IMR-90 (cell line): ENCODE results near the gene AHR. TPM values are rescaled to one million over a fixed set of nuclear protein-coding genes. Genes with fewer than 3 reads are reported as not detected.

Experiments
- ATAC-seq: fragments of 200-7000 bp; cut with Tn5 transposase; 2 replicates; pipeline ENCODE4 v1.9.1; 2020; ENCODE audit warnings: low read depth, mild to moderate bottlenecking, moderate library complexity
- BruUV-seq: library from RNA; stranded (reverse); fragments of 400-500 nt; replicated peaks from 2 replicates; lab custom pipeline; 2021; lab: Mats Ljungman, UMichigan
- CTCF ChIA-PET: fragments of 300-600 bp; formaldehyde crosslinking; extraction: SDS; loops from one replicate; lab custom pipeline; 2021; ENCODE audit warnings: antibody characterized with exemption; lab: Yijun Ruan, JAX
- POLR2A ChIA-PET: fragments of 300-600 bp; sonication (Branson Sonifier 250); formaldehyde crosslinking; loops from one replicate; lab custom pipeline; 2022; ENCODE audit warnings: antibody characterized with exemption; ENCODE audit not compliant: unreplicated experiment; lab: Charles Lee
- DNase-seq: peaks from one replicate; pipeline ENCODE4 v3.0.0; 2013
- H2AFZ ChIP-seq: replicated peaks from 2 replicates; pipeline ENCODE3; 2013; ENCODE audit warnings: low read length, mild to moderate bottlenecking; ENCODE audit not compliant: poor library complexity
- H2AK5ac ChIP-seq: 2 replicates; pipeline ENCODE4 v1.6.1; 2013; ENCODE audit warnings: low read depth, low read length, inconsistent platforms
- H2AK9ac ChIP-seq: replicated peaks from 2 replicates; pipeline ENCODE3; 2013; ENCODE audit warnings: mild to moderate bottlenecking, low read depth, low read length, moderate library complexity; ENCODE audit not compliant: poor library complexity
- H2BK120ac ChIP-seq: 2 replicates; pipeline ENCODE4 v1.6.1; 2013; ENCODE audit warnings: low read depth, low read length, inconsistent platforms
- H2BK15ac ChIP-seq: 3 replicates; pipeline ENCODE4 v1.6.1; 2013; ENCODE audit warnings: low read depth, low read length, inconsistent platforms
- H2BK20ac ChIP-seq: 2 replicates; pipeline ENCODE4 v1.6.1; 2013; ENCODE audit warnings: low read depth, mild to moderate bottlenecking, inconsistent platforms, low read length, moderate library complexity
- H2BK5ac ChIP-seq: 2 replicates; pipeline ENCODE4 v1.6.1; 2013; ENCODE audit warnings: mild to moderate bottlenecking, low read depth, low read length, inconsistent platforms; ENCODE audit not compliant: poor library complexity, severe bottlenecking
- H3K14ac ChIP-seq: replicated peaks from 2 replicates; pipeline ENCODE4 v1.6.1; 2013; ENCODE audit warnings: low read depth, low read length, inconsistent platforms
- H3K18ac ChIP-seq: 2 replicates; pipeline ENCODE4 v1.6.1; 2013; ENCODE audit warnings: low read depth, low read length, control low read depth
- H3K23ac ChIP-seq: 2 replicates; pipeline ENCODE4 v1.6.1; 2013; ENCODE audit warnings: low read depth, low read length, inconsistent platforms
- H3K27ac ChIP-seq: 2 replicates; pipeline ENCODE4 v1.5.1; 2013; ENCODE audit warnings: mild to moderate bottlenecking, control low read depth, low read length; ENCODE audit not compliant: insufficient read depth
- H3K27me3 ChIP-seq: 2 replicates; pipeline ENCODE4 v1.6.1; 2013; ENCODE audit warnings: low read length; ENCODE audit not compliant: control insufficient read depth, insufficient read depth
- H3K36me3 ChIP-seq: 2 replicates; pipeline ENCODE4 v1.6.1; 2013; ENCODE audit warnings: low read length, mixed read lengths; ENCODE audit not compliant: control insufficient read depth, insufficient read depth
- H3K4ac ChIP-seq: 2 replicates; pipeline ENCODE4 v1.6.1; 2013; ENCODE audit warnings: low read depth, low read length, inconsistent platforms
- H3K4me1 ChIP-seq: 2 replicates; pipeline ENCODE4 v1.6.1; 2013; ENCODE audit warnings: low read length, mixed read lengths; ENCODE audit not compliant: control insufficient read depth, insufficient read depth
- H3K4me2 ChIP-seq: 2 replicates; pipeline ENCODE4 v1.6.1; 2013; ENCODE audit warnings: low read depth, mild to moderate bottlenecking, control low read depth, low read length, moderate library complexity
- H3K4me3 ChIP-seq: 2 replicates; pipeline ENCODE4 v1.5.1; 2013; ENCODE audit warnings: low read depth, mild to moderate bottlenecking, control low read depth, low read length, moderate library complexity; ENCODE audit not compliant: insufficient read depth
- H3K56ac ChIP-seq: 2 replicates; pipeline ENCODE4 v1.6.1; 2013; ENCODE audit warnings: low read length, inconsistent platforms; ENCODE audit not compliant: insufficient read depth; ENCODE audit errors: extremely low read depth
- H3K79me1 ChIP-seq, 2 experiments: 2 replicates each; pipeline ENCODE4 v1.6.1; 2013; ENCODE audit warnings: low read length in 2 of 2, inconsistent platforms in 1 of 2, low read depth in 1 of 2
- H3K9ac ChIP-seq: 2 replicates; pipeline ENCODE4 v1.6.1; 2013; ENCODE audit warnings: low read depth, low read length, control low read depth
- H3K9me1 ChIP-seq: 2 replicates; pipeline ENCODE4 v1.6.1; 2013; ENCODE audit warnings: low read length, inconsistent platforms; ENCODE audit not compliant: insufficient read depth
- H3K9me3 ChIP-seq: 2 replicates; pipeline ENCODE4 v1.6.1; 2013; ENCODE audit warnings: low read length; ENCODE audit not compliant: control insufficient read depth, insufficient read depth
- H4K20me1 ChIP-seq: 2 replicates; pipeline ENCODE4 v1.6.1; 2013; ENCODE audit warnings: low read length, inconsistent platforms; ENCODE audit not compliant: insufficient read depth
- H4K5ac ChIP-seq: 2 replicates; pipeline ENCODE4 v1.6.1; 2013; ENCODE audit warnings: mild to moderate bottlenecking, low read depth, low read length, control low read depth
- H4K8ac ChIP-seq, 2 experiments: 2 replicates each; pipeline ENCODE4 v1.6.1; 2013; ENCODE audit warnings: low read depth in 2 of 2, low read length in 2 of 2, control low read depth in 1 of 2, inconsistent platforms in 1 of 2
- H4K91ac ChIP-seq: 2 replicates; pipeline ENCODE4 v1.6.1; 2013; ENCODE audit warnings: low read depth, low read length, inconsistent platforms; ENCODE audit not compliant: insufficient read depth
- CTCF ChIP-seq: conservative IDR thresholded peaks from 2 replicates; pipeline ENCODE4 v1.5.1; 2012; ENCODE audit warnings: mild to moderate bottlenecking, low read depth, low read length, improper control_type of control experiment
- FOS ChIP-seq: fragments of 150-350 bp; IDR thresholded peaks from 2 replicates; pipeline ENCODE4 v1.6.1; 2016; ENCODE audit warnings: low read depth, low read length
- MAFK ChIP-seq: IDR thresholded peaks from 2 replicates; pipeline ENCODE4 v1.6.1; 2012; ENCODE audit warnings: low read depth, low read length, improper control_type of control experiment
- WGBS, 2 experiments: methylation state at CpG; one replicate each; pipeline versions ENCODE4 v1.1.5 to v1.1.7; 2013; ENCODE audit warnings: missing lambda C conversion rate in 2 of 2; ENCODE audit not compliant: insufficient read length in 1 of 2; ENCODE audit errors: extremely low coverage in 2 of 2; 5-methylcytosine and 5-hydroxymethylcytosine counted together
- dilution Hi-C: fragments of 300-500 bp; cut with HindIII; formaldehyde crosslinking; loops from one replicate; pipeline ENCODE4 v1.14.3; 2018; ENCODE audit warnings: low sequenced_read_pairs; ENCODE audit not compliant: unreplicated experiment
- in situ Hi-C: fragments of 300-500 bp; cut with MboI; formaldehyde crosslinking; loops from 3 replicates; pipeline ENCODE4 v1.14.3; 2019; ENCODE audit warnings: low sequenced_read_pairs, inconsistent platforms, mixed read lengths
- intact Hi-C: fragments of 100-400 bp; cut with micrococcal nuclease; formaldehyde crosslinking; loops from 2 replicates; pipeline ENCODE4 v1.10.0; 2022
- polyA plus RNA-seq, 3 experiments: library from polyadenylated mRNA; depleted of rRNA; stranded (reverse); fragments of >200 nt; gene quantifications; 2 replicates each; pipeline ENCODE4 v1.2.3, GENCODE V29; 2012; ENCODE audit warnings: low replicate concordance in 1 of 3
- total RNA-seq: library from RNA; depleted of rRNA; stranded (reverse); fragments of >200 nt; gene quantifications from 2 replicates; pipeline ENCODE4 v1.2.3, GENCODE V29; 2012

The AHR gene
- total and polyA plus RNA-seq, 2 of the 4 experiments (the other 2 are of a cell fraction): 6.9 to 55.2 TPM

GRCh38 chr7:17362439-17363105 lies 64.1 kb downstream of the AHR start:
- Histone ChIP-seq H3K27ac (peak overlapping the region; percentile 23; the same call in 1 of the 2 replicates), H3K4ac (no peak overlapping the region), H4K5ac (no peak overlapping the region), H3K14ac (0 out of 2 replicates have a peak overlapping the region, but pooled peaks have one; percentile 29), H2BK15ac (no peak overlapping the region; the same call in 2 of the 3 replicates), H4K20me1 (no peaks in the 10 kb centered on the region), H4K8ac (no peak overlapping the region), H3K79me1 (no peaks in the 10 kb centered on the region), H2AK5ac (no peak overlapping the region), H3K9me1 (no peaks in the 10 kb centered on the region), H2AK9ac (no peak overlapping the region), H3K36me3 (no peaks in the 10 kb centered on the region), H3K9me3 (peaks cover 4% of the 10 kb centered on the region), H3K4me2 (no peak overlapping the region), H3K18ac (peak overlapping the region; percentile 16; the same call in 1 of the 2 replicates), H2BK20ac (no peak overlapping the region), H3K4me3 (no peak overlapping the region), H3K9ac (no peak overlapping the region), H3K23ac (no peak overlapping the region), H2BK120ac (no peak overlapping the region), H3K27me3 (no peaks in the 10 kb centered on the region), H3K56ac (no peak overlapping the region), H4K91ac (no peak overlapping the region), H2BK5ac (no peak overlapping the region), H2AFZ (no peak overlapping the region), H3K4me1 (peaks cover 2% of the 10 kb centered on the region; the same call in 1 of the 2 replicates)
- WGBS, 2 experiments: 100% methylated on average over 8 of the region's 23 CpGs; no CpG with 5 or more reads in 1 of the 2 experiments
- BruUV-seq: no TSS peak
- dilution Hi-C loops: no loop called here
- no peak for ATAC-seq
- ChIA-PET POLR2A (interaction anchor here (0.7 kb wide), 1 partner anchor 380 kb away, joined by 4 read pairs; no protein-coding TSS in a partner anchor), CTCF (interaction anchor here (0.5 kb wide), 1 partner anchor 349 kb away, joined by 3 read pairs; no protein-coding TSS in a partner anchor)
- intact Hi-C loops: no loop called here
- peak; percentile 34 for DNase-seq
- in situ Hi-C loops: no loop called here
- TF ChIP-seq FOS (no peak), CTCF (no peak), MAFK (peak; percentile 85)
